Central memory CD4-positive, alpha-beta T cell (primary cell): ENCODE data around the gene NIPBL.
"Not testable (repeated sequence)": the region's sequence is repeated elsewhere in the genome, so short reads cannot be mapped to it uniquely, and the experiment has no call there.

ENCODE experiments used
- DNase-seq: peaks from one replicate; pipeline ENCODE4 v3.0.0; 2022

The NIPBL gene

DNA sequence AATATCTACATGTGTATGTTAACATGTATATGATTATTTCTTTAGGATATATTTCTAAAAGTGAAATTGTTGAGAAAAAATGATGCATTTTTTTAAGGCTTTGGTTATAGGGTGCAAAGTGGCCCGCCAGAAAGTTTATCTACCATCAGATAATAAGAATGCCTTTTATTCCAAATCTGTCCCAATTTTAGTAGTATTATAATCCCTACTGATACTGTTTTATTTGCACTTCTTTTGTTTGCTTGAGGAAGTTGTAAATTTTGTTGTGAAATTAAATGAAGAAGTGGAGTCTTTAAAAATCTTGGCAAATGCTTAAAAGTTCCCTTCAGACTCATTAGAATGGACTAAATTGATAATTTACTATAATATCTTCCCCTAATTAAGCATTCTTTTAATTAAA, 73.0 kb downstream of the NIPBL start:
- no peak for DNase-seq

DNA sequence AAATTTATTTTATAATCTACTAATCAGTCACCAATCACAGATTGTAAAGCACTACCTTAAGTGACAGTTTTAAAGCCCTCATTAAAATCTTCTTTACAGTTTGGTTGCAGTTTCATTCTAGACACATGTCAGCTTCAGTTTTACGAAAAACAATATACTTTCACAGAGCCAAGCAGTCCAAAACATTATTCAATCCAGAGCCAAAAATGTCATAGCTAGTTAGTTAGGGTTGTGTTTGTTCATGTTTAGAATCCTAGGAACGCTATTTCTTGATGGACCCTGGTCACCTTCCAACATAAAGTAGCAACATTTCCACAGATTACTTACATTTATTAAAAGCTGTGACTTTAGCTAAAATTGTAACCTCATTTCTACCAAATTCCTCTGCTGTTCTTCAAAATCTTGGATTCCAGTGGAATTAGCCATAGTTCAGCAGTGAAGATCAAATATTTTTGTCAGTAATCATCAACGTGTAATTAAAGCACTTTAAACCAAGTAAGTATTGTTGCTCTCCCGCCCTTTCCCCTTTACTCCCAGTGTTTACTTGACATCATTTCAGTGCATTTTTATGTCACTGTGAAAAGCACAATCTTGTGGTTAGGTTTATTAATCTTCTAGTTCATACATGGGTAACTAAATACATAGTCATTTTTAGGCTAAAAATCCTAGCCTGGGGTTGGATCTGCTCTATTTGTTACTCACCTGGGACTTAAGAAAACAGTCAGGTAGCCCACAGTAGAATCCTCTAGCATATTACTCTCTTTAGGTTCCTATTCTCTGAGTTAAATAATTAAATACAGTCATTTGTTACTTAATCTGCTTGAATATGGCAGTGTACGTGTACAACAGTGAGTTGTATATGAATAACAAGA, 74.3 kb downstream of the NIPBL start:
- DNase-seq = no peak

DNA sequence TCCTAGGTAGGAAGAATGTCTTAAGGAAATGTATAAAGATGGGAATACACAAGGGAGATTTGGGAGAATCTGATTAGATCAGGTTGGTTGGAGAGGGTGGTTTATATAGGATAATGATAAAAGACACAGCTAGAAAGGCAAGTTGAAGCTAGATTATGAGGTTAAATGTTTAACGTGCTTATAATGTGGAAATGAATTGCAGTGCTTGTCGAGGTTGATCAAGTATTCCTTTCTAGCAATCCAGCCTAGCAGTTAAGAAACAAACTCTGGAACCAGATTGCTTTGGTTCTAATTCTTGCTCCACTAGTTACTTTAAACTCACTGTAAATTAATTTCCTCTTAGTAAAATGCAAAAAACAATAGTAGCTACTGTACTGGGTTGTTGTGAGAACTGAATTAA, 76.5 kb downstream of the NIPBL start:
- no peak for DNase-seq

DNA sequence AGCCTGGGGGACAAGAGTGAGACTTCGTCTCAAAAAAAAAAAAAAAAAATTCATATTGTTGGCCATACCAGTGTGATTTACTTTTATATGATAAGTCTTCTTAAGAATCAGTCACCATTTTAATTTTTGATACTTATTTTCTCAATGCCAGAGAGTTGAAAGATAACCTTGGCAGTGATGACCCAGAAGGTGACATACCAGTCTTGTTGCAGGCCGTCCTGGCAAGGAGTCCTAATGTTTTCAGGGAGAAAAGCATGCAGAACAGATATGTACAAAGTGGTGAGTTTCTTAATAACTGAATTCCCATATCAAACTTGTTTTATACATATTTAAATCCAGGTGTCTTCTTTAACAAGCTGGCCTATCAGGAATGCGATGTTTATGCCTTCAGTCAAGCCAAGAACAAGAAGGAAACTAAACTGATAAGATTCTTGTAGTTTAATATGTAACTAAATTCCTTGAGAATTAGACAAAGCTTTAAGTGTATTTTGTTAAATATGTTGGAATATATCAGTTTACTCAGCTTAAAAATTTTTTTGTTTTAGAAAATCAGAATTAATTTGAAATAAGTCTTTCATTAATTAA, 81.5 kb downstream of the NIPBL start:
- no peak for DNase-seq

DNA sequence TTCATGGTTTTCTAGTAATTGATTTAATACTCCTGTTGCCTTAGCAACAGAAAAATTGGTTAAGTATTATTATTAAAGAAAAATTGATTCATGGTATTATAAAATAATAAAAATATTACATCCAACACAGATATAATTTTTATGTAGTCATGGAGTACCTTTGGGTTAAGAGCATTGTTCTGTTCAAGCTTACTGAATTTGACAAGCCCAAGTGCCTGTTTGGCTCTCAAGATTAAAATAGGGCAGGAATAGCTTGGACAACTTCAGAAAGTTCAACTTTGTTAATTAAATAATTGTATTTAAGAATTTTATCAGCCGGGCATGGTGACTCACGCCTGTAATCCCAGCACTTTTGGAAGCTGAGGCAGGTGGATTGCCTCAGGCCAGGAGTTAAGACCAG, 82.0 kb downstream of the NIPBL start:
- DNase-seq = no peak

DNA sequence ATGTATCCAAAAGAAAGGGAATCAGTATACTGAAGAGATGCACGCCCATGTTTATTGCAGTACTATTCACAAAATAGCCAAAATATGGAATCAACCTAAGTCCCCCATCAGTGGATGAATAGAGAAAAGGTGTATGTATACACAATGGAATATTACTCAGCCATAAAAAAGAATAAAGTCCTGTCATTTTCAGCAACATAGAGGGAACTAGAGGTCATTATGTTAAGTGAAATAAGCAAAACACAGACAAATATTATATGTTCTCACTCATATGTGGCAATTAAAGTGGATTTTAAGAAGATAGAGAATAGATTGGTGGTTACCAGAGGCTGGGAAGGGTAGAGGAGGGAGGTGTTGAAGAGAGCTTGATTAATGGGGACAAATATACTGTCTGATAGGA, 88.6 kb downstream of the NIPBL start:
- no peak for DNase-seq

DNA sequence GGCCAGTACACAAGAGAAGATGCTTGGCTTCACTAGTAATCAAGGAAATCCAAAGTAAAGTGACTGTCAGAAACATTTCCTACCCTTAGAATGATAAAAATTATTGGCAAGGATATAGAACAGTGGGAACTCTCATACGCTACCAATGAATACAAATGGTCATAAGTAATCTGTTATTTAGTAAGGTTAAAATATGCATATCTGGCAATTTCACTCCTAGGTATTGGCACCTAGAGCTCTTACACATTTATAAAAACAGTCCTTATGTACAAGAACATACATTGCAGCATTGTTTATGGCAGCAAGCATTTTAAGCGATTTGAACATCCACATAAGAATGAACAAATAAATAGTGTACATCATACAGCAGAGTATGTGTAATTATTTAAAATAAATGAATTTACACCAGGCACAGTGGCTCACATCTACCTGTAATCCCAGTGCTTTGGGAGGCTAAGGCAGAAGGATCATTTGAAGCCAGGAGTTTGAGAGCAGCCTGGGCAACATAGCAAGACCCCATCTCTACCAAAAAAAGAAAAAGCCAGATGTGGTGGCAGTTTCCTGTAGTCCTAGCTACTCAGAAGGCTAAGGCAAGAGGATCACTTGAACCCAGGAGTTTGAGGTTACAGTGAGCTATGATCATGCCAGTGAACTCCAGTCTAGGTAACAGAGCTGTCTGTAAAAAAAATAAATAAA, 93.3 kb downstream of the NIPBL start:
- no peak for DNase-seq

DNA sequence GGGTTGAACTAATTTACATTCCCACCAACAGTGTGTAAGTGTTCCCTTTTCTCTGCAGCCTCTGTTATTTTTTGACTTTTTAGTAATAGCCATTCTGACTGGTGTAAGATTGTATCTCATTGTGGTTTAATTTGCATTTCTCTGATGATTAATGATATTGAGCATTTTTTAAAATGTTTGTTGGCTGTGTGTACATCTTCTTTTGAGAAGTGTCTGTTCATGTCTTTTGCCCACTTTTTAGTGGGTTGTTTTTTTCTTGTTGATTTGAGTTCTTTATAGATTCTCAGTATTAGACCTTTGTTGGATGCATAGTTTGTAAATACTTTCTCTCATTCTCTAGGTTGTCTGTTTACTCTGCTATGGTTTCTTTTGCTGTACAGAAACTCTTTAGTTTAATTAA, 101.6 kb downstream of the NIPBL start:
- no peak for DNase-seq

DNA sequence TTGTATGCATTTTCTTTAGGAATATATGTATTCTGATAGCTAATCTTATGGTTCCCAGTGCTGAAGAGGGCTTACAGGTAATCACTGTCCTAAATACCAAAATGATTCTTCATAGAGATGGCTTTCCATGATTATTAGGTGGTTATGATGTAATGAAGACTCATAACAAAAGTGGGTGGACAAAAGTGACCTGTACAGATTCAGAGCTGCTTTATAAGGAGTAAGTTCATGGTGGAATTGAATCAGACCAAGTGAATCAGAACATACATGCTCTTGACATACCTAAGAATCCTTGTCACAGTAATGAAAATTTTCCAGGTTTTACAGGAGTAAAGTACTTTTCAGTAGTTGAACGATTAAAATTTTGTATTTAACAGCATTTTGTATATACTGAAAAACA, 105.6 kb downstream of the NIPBL start:
- DNase-seq = no peak

DNA sequence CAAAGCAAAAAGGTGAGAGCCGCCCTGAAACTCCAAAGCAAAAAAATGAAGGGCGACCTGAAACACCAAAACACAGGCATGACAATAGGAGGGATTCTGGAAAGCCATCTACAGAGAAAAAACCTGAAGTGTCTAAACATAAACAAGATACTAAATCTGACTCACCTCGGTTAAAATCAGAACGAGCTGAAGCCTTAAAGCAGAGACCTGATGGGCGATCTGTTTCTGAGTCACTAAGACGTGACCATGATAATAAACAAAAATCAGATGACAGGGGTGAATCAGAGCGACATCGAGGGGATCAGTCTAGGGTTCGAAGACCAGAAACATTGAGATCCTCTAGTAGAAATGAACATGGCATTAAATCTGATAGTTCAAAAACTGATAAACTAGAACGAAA, 108.8 kb downstream of the NIPBL start:
- DNase-seq = no peak

DNA sequence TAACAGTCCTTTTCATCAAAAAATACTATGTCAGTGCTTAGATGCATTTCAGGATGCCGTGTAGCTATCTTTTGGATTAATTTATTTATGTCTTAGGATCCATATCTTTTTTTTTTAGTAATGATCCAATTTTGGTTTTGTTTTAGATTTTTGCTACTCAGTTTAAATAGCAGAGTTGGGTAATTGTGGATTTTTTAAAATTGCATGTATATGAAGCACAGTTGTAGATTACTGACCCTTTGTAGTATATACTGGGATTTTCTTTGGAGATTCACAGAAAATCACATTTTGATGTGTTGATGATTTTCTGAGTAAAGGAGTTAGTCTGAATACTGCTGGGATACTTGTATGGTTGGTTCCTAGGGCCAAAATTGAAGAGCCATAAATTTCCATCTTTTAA, 111.8 kb downstream of the NIPBL start:
- DNase-seq = no peak

DNA sequence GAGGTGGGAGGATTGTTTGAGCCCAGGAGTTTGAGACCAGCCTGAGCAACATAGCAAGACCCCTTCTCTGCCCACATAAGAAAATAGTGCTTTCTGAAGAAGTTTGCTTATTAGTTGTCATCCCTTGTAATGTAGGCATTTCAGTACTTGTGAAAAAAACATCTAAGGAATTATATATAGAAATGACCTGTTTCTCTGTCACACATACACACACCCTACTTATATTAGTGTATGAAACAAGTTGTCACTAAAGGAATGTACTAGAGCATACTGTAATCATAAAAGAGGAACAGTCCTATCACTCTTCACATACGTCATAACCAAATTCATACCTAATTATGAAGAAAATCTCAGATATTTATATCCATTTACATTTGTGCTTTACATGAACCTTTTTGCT, 122.0 kb downstream of the NIPBL start:
- no peak for DNase-seq

DNA sequence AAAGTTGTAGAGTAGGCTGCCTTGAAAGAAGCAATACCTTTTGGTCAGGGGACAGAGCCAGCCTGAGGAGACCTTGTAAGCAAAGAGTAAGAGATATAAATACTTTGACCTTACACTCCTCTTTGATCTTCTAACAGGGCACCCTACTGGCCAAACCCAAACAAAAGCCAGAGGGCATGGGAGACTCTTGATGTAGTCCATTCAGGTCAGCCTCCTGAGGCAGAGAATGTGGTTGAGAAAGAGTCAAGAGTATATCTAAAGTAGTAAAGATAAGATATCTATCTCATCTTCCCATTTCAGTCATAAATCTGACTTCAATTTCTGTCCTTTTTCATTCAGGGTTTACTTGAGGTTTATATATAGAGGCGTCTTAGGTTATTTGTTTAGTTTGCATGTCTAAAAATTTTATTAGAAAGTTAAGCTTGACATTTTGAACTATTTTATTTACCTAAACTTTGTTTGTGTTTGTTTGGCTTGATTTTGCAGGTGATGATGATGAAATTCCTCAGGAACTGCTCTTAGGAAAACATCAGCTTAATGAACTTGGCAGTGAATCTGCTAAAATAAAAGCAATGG, 125.7 kb downstream of the NIPBL start:
- no peak for DNase-seq

DNA sequence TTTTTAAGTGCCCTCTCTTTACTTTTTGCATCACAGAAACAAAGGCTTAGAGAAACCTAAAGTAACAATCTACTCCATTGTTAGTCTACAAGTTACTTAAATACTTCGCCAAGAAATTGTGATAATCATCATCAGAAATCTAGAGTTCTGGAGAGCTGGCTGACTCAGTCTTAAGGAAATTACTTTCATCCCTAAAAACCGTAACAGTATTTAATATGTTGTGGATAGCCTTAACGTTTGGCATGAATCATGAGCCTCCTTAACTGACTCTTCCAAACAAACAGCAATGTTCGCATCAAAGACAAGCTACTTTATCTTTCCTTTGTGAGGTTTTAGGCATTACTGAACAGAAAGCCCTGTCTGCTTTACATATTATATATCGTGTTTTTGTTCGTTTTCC, 128.7 kb downstream of the NIPBL start:
- no peak for DNase-seq

DNA sequence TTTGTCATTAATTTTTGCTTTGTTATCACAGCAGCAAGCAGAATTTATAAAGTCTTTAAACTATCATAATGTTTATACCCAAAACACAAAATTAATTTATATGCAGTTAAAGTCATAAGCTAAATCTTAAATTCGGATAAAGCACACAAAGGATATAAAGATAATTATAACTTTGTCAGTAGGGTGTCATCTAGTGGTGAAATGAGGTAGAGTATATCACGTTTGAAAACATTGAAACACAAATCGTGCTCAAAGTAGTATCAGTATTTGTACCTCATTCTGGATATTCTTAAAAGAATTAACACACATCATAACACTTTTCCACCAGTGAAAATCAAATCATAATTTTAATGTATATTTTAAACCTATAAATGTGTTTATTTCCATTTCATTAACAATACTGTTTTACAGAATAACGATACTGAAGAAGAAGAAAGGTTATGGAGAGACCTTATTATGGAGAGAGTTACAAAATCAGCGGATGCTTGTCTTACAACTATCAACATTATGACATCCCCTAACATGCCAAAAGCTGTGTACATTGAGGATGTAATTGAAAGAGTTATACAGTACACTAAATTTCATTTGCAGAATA, 129.5 kb downstream of the NIPBL start:
- no peak for DNase-seq

DNA sequence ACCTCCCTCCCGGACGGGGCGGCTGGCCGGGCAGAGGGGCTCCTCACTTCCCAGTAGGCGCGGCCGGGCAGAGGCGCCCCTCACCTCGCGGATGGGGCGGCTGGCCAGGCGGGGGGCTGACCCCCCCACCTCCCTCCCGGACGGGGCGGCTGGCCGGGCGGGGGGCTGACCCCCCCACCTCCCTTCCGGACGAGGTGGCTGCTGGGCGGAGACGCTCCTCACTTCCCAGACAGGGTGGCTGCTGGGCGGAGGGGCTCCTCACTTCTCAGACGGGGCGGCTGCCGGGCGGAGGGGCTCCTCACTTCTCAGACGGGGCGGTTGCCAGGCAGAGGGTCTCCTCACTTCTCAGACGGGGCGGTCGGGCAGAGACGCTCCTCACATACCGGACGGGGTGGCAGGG, 136.6 kb downstream of the NIPBL start:
- DNase-seq = not testable (repeated sequence)

DNA sequence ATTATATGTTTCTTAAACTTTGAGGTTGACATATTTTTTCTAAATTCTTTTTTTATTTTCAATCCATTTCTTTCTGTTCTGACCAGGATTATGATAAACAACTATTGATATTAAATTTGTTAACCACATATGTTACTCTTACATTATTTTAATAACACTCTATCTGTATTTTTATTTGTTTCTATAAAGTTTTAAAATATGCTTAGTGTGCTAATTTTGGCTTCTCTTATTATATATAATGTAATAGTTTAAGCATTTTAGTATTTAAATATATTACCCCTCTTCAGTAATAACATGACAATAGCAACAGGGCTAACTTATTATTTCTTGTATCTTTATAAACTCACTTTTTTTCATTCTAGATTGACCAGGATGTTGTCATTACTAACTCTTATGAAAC, 137.8 kb downstream of the NIPBL start:
- DNase-seq = no peak

DNA sequence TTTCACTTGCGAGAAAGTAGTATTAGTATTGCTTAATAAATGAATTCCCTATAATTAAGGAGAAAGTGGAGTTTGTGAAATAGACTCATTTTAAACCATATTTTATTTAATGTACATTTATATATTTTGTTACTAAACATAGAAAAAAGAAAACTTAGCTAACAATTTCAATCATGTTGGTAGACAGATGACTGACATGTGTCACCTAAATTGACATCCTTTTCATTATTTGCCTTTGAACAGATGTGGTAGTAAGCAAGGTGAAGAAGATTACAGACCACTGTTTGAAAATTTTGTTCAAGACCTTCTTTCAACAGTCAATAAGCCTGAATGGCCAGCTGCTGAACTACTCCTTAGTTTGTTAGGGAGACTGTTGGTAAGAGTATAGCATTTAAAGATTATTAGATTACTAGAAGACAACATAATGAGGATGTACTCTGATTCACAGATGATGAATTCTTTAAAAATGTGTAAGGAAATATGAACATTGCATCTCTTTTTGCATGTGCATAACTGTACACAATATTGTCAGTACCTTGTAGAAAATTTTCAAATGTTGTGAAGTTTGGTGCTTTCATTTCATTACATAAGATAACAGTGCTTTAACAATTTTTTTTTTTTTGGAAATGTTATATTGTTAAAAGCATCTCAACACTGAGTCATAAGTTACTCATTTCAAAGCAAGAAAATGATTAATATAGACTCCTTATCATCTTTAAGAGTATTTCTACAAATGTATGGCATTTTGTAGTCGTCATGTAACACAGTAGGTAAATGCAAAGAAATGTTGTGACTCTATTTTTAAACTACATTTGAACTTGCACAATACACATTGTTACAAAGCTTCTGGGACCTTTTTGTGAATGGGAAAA, 139.5 kb downstream of the NIPBL start:
- DNase-seq = no peak

DNA sequence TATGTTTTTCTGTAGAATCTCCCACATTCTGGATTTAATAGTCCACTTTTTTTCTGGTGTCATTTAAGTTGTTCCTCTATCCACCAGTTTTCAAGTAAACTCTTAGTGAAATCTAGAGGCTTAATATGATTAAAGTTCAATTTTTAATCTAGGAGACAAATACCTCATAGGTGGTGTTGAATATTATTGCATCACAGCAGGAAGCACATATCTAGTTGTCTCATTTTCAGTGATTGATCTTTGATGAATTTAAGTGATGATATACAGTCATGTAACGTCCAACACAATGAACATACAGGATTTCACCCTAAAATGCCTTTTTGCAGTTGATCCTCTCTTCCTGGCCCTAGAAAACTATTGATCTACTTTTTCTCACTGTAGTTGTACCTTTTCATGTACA, 152.3 kb downstream of the NIPBL start:
- DNase-seq = no peak

DNA sequence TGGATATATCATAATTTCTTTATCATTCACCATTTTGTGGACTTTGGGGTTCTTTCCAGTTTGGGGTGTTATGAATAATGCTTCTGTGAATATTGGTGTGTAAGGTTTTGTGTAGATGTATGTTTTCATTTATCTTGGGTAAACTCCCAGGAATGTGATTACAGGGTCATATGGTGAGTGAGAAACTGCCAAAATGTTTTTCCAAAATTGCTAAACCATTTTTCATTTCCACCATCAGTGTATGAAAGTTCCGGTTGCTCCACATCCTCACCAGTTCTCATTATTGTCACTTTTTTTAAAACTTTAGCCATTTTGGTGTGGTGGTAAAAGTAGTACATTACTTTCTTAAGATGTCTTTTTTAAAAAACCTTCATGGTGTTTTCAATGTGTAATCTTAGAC, 152.9 kb downstream of the NIPBL start:
- DNase-seq = no peak

DNA sequence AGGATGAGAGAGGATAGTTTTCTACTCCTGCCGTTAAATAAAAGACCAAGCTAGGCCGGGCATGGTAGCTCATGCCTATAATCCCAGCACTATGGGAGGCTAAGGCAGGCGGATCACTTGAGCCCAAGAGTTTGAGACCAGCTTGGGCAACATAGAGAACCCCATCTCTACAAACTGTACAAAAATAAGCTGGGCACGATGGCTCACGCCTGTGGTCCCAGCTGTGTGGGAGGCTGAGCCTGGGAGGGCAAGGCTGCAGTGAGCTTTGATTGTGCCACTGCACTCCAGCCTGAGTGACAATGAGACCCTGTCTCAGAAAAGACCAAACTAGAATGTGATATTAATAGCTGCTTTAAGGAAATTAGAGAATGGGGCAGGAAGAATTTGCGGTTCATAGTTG, 158.4 kb downstream of the NIPBL start:
- no peak for DNase-seq

DNA sequence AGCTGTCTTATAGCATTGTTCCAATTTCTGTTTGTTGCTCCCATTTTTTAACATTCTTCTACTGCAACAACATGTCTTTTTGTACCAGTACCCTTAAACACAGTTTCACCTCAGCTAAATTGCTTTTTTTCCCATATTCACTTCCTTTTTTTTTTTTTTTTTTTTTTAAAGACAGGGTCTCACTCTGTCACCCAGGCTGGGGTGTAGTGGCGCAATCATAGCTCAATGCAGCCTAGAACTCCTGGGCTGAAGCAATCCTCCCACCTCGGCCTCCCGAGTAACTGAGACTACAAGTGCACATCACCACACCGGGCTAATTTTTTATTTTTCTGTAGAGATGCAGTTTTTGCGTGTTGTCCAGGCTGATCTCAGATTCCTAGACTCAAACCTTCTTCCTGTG, 161.3 kb downstream of the NIPBL start:
- no peak for DNase-seq
